GM21825 (cell line): ENCODE data around the gene ACSS2.

Source experiments
- ATAC-seq: cut with Tn5 transposase; IDR thresholded peaks from one replicate; pipeline ENCODE4 v1.9.1; 2021; ENCODE audit warnings: mild to moderate bottlenecking, moderate library complexity; ENCODE audit not compliant: unreplicated experiment

The ACSS2 gene

GRCh38 chr20:34971561-34972235, 95.3 kb downstream of the ACSS2 start:
- no peak for ATAC-seq

- no peak for ATAC-seq
Measured at GRCh38 chr20:34974246-34974645, 97.8 kb downstream of the ACSS2 start.

GRCh38 chr20:34976286-34976685, 99.9 kb downstream of the ACSS2 start:
- no peak for ATAC-seq
